Upper lobe of left lung (tissue), 6 donors: ENCODE results near the gene SORCS3. TPM values are rescaled to one million over a fixed set of nuclear protein-coding genes. Genes with fewer than 3 reads are reported as not detected.

Source experiments
- ATAC-seq, 2 donors: fragments of 200-7000 bp; cut with Tn5 transposase; one replicate each; pipeline ENCODE4 v1.9.1; 2022; ENCODE audit warnings: mild to moderate bottlenecking in 2 of 2, moderate library complexity in 2 of 2; ENCODE audit not compliant: low FRiP score in 2 of 2
- DNase-seq, 2 donors: peaks; one replicate each; pipeline ENCODE4 v3.0.0-alpha.2; 2019 to 2020
- H3K27ac ChIP-seq, 4 donors: fragments of 200-600 bp; sonication (generic); one replicate each; pipeline ENCODE4 v1.5.1; 2016 to 2019
- H3K27me3 ChIP-seq, 4 donors: fragments of 200-600 bp; sonication (generic); one replicate each; pipeline ENCODE4 v1.5.1; 2017 to 2019
- H3K36me3 ChIP-seq, 4 donors: fragments of 200-600 bp; sonication (generic); one replicate each; pipeline ENCODE4 v1.5.1; 2016 to 2019
- H3K4me1 ChIP-seq, 4 donors: fragments of 200-600 bp; sonication (generic); one replicate each; pipeline ENCODE4 v1.5.1; 2018 to 2019
- H3K4me3 ChIP-seq, 4 donors: fragments of 200-600 bp; sonication (generic); one replicate each; pipeline ENCODE4 v1.5.1; 2017 to 2019; ENCODE audit warnings: mild to moderate bottlenecking in 2 of 4, moderate library complexity in 1 of 4
- H3K9me3 ChIP-seq, 4 donors: fragments of 200-600 bp; sonication (generic); one replicate each; pipeline ENCODE4 v1.5.1; 2018 to 2019
- CTCF ChIP-seq, 6 experiments: fragments of 450-650 bp in 4 of 6; fragments of 200-600 bp in 2 of 6; sonication (generic) in 2 of 6; IDR thresholded peaks; one replicate each; pipeline ENCODE4 v1.5.1; 2016 to 2019; ENCODE audit warnings: antibody characterized with exemption in 6 of 6
- EP300 ChIP-seq, 4 donors: sonication (generic); formaldehyde crosslinking; IDR thresholded peaks; one replicate each; pipeline ENCODE4 v1.5.1; 2017; ENCODE audit warnings: antibody characterized with exemption in 4 of 4, control low read depth in 2 of 4
- POLR2A ChIP-seq, 4 donors: fragments of 450-650 bp; IDR thresholded peaks; one replicate each; pipeline ENCODE4 v1.5.1; 2016 to 2017; ENCODE audit warnings: antibody characterized with exemption in 4 of 4, mild to moderate bottlenecking in 2 of 4
- POLR2AphosphoS5 ChIP-seq, 2 donors: sonication (generic); formaldehyde crosslinking; IDR thresholded peaks; one replicate each; pipeline ENCODE4 v1.5.1; 2017; ENCODE audit warnings: antibody characterized with exemption in 2 of 2
- WGBS, 2 donors: methylation state at CpG; one replicate each; pipeline ENCODE4 v1.1.5; 2017 to 2018; 5-methylcytosine and 5-hydroxymethylcytosine counted together
- total RNA-seq, 6 donors: library from RNA; depleted of rRNA in 4 of 6; stranded (reverse); fragments of >200 nt in 4 of 6; gene quantifications; one replicate each; pipeline versions ENCODE4 v1.1.0 to v1.2.1, GENCODE V29; 2016 to 2021
- donor health status: DM: no; HTN: no; CAD: no; lungs with moderate emphysema.
- donor health status: DM: no; HTN: yes; CAD: no; lungs with severe emphysema.

Gene SORCS3
- total RNA-seq, 6 donors from 2014 or later: not detected

GRCh38 chr10:104806801-104807200, 165.7 kb downstream of the SORCS3 start:
- H3K4me3 ChIP-seq: no peak overlapping the region
- DNase-seq (no peak), ATAC-seq (no peak)
- no peaks in the 10 kb centered on the region for H3K9me3 ChIP-seq
- no peaks in the 10 kb centered on the region for H3K36me3 ChIP-seq
- H3K4me1 ChIP-seq: no peaks in the 10 kb centered on the region
- WGBS, 2 donors: 89 to 96% methylated on average over 2 of the region's 2 CpGs
- H3K27me3 ChIP-seq: no peaks in the 10 kb centered on the region
- no peak for TF ChIP-seq CTCF (IDR thresholded peaks at IDR 0.05)
- no peak for TF ChIP-seq POLR2A (IDR thresholded peaks at IDR 0.05)
- TF ChIP-seq POLR2AphosphoS5 (IDR thresholded peaks at IDR 0.05): no peak
- no peak overlapping the region for H3K27ac ChIP-seq

- H3K4me1 ChIP-seq: no peaks in the 10 kb centered on the region
- H3K4me3 ChIP-seq: no peak overlapping the region
- ATAC-seq: no peak
- no peak overlapping the region for H3K27ac ChIP-seq
- 73 to 78% methylated on average over 7 of the region's 7 CpGs for WGBS, 2 donors
- no peaks in the 10 kb centered on the region for H3K9me3 ChIP-seq
- no peak for TF ChIP-seq POLR2A (IDR thresholded peaks at IDR 0.05)
- TF ChIP-seq CTCF (IDR thresholded peaks at IDR 0.05): no peak
- no peaks in the 10 kb centered on the region for H3K36me3 ChIP-seq
- no peaks in the 10 kb centered on the region for H3K27me3 ChIP-seq
- DNase-seq: no peak
These were observed 166.7 kb downstream of the SORCS3 start for GRCh38 chr10:104807581-104808310.

GRCh38 chr10:104809288-104810090, 168.4 kb downstream of the SORCS3 start:
- DNase-seq (no peak), ATAC-seq (no peak)
- Histone ChIP-seq H3K27me3 (no peaks in the 10 kb centered on the region), H3K27ac (no peak overlapping the region), H3K9me3 (no peaks in the 10 kb centered on the region), H3K4me1 (no peaks in the 10 kb centered on the region), H3K36me3 (no peaks in the 10 kb centered on the region), H3K4me3 (no peak overlapping the region)
- TF ChIP-seq POLR2A (IDR thresholded peaks at IDR 0.05) (no peak), CTCF (IDR thresholded peaks at IDR 0.05) (no peak), POLR2AphosphoS5 (IDR thresholded peaks at IDR 0.05) (no peak), EP300 (IDR thresholded peaks at IDR 0.05) (no peak)
- WGBS, 2 donors: 53 to 61% methylated on average over 6 of the region's 6 CpGs

- 92 to 93% methylated on average over 1 of the region's 1 CpG for WGBS, 2 donors
- no peaks in the 10 kb centered on the region for H3K27me3 ChIP-seq
- no peak overlapping the region for H3K27ac ChIP-seq
- no peaks in the 10 kb centered on the region for H3K4me1 ChIP-seq
- H3K9me3 ChIP-seq: no peaks in the 10 kb centered on the region
- no peak for TF ChIP-seq POLR2AphosphoS5 (IDR thresholded peaks at IDR 0.05)
- no peak for TF ChIP-seq CTCF (IDR thresholded peaks at IDR 0.05)
- TF ChIP-seq POLR2A (IDR thresholded peaks at IDR 0.05): no peak
- no peak for TF ChIP-seq EP300 (IDR thresholded peaks at IDR 0.05)
- DNase-seq: no peak
- H3K4me3 ChIP-seq: no peak overlapping the region
- ATAC-seq: no peak
- H3K36me3 ChIP-seq: no peaks in the 10 kb centered on the region
These were observed 170.1 kb downstream of the SORCS3 start for GRCh38 chr10:104811166-104811565.
